HepG2 (cell line): Measurements from ENCODE around the gene KLKB1. TPM values are rescaled to one million over a fixed set of nuclear protein-coding genes. Genes with fewer than 3 reads are reported as not detected.

Experiments
- ATAC-seq: fragments of 200-7000 bp; cut with Tn5 transposase; 3 replicates; pipeline ENCODE4 v1.9.1; 2020; ENCODE audit warnings: mild to moderate bottlenecking, moderate library complexity
- BruUV-seq: library from RNA; stranded (reverse); fragments of 400-500 nt; replicated peaks from 2 replicates; lab custom pipeline; 2021; lab: Mats Ljungman, UMichigan
- CTCF ChIA-PET: fragments of 300-600 bp; formaldehyde crosslinking; extraction: SDS; loops from one replicate; lab custom pipeline; 2021; ENCODE audit warnings: low total read pairs, inconsistent platforms, low intra/inter-chr PET ratio; lab: Yijun Ruan, JAX
- POLR2A ChIA-PET: fragments of 350-600 bp; sonication (Branson Sonifier 250); formaldehyde crosslinking; loops from one replicate; lab custom pipeline; 2020; ENCODE audit warnings: antibody characterized with exemption, inconsistent platforms; lab: Yijun Ruan, JAX
- DNase-seq: peaks from one replicate; pipeline ENCODE4 v3.0.0-alpha.2; 2015; ENCODE audit warnings: low spot score
- FAIRE-seq: peaks from 3 replicates; lab custom pipeline; 2011; peaks lifted over from hg19 to GRCh38; lab: Jason Lieb, UNC
- H2AFZ ChIP-seq: one replicate; pipeline ENCODE4 v1.6.1; 2011; ENCODE audit warnings: low read length, inconsistent platforms
- H3K27ac ChIP-seq: fragments of 300-600 bp; 3 replicates; pipeline ENCODE4 v1.8.0; 2011; ENCODE audit warnings: mixed run types, mild to moderate bottlenecking, mixed read lengths, low read length, inconsistent platforms; ENCODE audit not compliant: insufficient read depth; ENCODE audit errors: extremely low read length
- H3K27me3 ChIP-seq, 2 experiments: fragments of 200-600 bp in 1 of 2; 2 replicates in 1 of 2; 3 replicates in 1 of 2; pipeline versions ENCODE4 v1.6.0 to v1.8.0; 2011; ENCODE audit warnings: low read length in 2 of 2, mild to moderate bottlenecking in 2 of 2, moderate library complexity in 2 of 2, inconsistent platforms in 1 of 2; ENCODE audit not compliant: insufficient read depth in 2 of 2, control insufficient read depth in 1 of 2
- H3K36me3 ChIP-seq, 2 experiments: fragments of 200-600 bp in 1 of 2; replicated peaks in 1 of 2; 2 replicates in 1 of 2; 3 replicates in 1 of 2; pipeline versions ENCODE4 v1.5.1 to v1.8.0; 2011; ENCODE audit warnings: low read length in 2 of 2, inconsistent platforms in 1 of 2; ENCODE audit not compliant: insufficient read depth in 2 of 2, control insufficient read depth in 1 of 2
- H3K4me1 ChIP-seq: 2 replicates; pipeline ENCODE4 v1.5.1; 2012; ENCODE audit warnings: low read length, inconsistent platforms; ENCODE audit not compliant: insufficient read depth
- H3K4me2 ChIP-seq: 2 replicates; pipeline ENCODE4 v1.6.0; 2011; ENCODE audit warnings: low read depth, low read length, inconsistent platforms
- H3K4me3 ChIP-seq, 3 experiments: fragments of 200-600 bp in 1 of 3; sonication (generic), shearing (Covaris generic) in 1 of 3; replicated peaks in 1 of 3; 2 replicates each; pipeline ENCODE4 v1.5.1; 2011 to 2016; ENCODE audit warnings: low read length in 3 of 3, inconsistent platforms in 2 of 3, low read depth in 2 of 3, mild to moderate bottlenecking in 2 of 3, control low read depth in 1 of 3, mixed read lengths in 1 of 3; ENCODE audit not compliant: insufficient read depth in 1 of 3
- H3K79me2 ChIP-seq: one replicate; pipeline ENCODE4 v1.6.1; 2011; ENCODE audit warnings: low read length, inconsistent platforms; ENCODE audit not compliant: insufficient read depth
- H3K9ac ChIP-seq: 2 replicates; pipeline ENCODE4 v1.6.0; 2011; ENCODE audit warnings: mild to moderate bottlenecking, low read depth, low read length, inconsistent platforms; ENCODE audit not compliant: insufficient read depth
- H3K9me3 ChIP-seq: 2 replicates; pipeline ENCODE4 v1.5.1; 2012; ENCODE audit warnings: mild to moderate bottlenecking, low read length
- H4K20me1 ChIP-seq: 2 replicates; pipeline ENCODE4 v1.6.0; 2011; ENCODE audit warnings: inconsistent platforms, mild to moderate bottlenecking, low read length, moderate library complexity; ENCODE audit not compliant: insufficient read depth
- EZH2 ChIP-seq: conservative IDR thresholded peaks from 2 replicates; pipeline ENCODE4 v1.6.1; 2012; ENCODE audit warnings: mild to moderate bottlenecking, low read depth, low read length, moderate library complexity
- RAD21 ChIP-seq: fragments of 450-650 bp; formaldehyde crosslinking; IDR thresholded peaks from 2 replicates; pipeline ENCODE4 v1.5.0; 2020; ENCODE audit warnings: mild to moderate bottlenecking
- SMC3 ChIP-seq: IDR thresholded peaks from 2 replicates; pipeline ENCODE4 v1.6.1; 2011; ENCODE audit warnings: low read length, improper control_type of control experiment
- STAG1 ChIP-seq: sonication (generic); formaldehyde crosslinking; IDR thresholded peaks from 2 replicates; pipeline ENCODE4 v1.4.0; 2020; ENCODE audit warnings: missing genetic modification reagents
- ZNF564 ChIP-seq: sonication (generic); formaldehyde crosslinking; IDR thresholded peaks from 2 replicates; pipeline ENCODE4 v1.8.1; 2023; ENCODE audit warnings: mild to moderate bottlenecking, missing genetic modification reagents
- ZNF570 ChIP-seq: sonication (generic); formaldehyde crosslinking; IDR thresholded peaks from 2 replicates; pipeline ENCODE4 v1.4.0; 2020; ENCODE audit warnings: mild to moderate bottlenecking, missing genetic modification reagents, borderline replicate concordance
- ZNF850 ChIP-seq: sonication (generic); formaldehyde crosslinking; conservative IDR thresholded peaks from 2 replicates; pipeline ENCODE4 v1.9.0; 2021; ENCODE audit warnings: mild to moderate bottlenecking, missing genetic modification reagents
- WGBS: methylation state at CpG from one replicate; pipeline ENCODE4 v1.1.6; 2017; ENCODE audit warnings: low lambda C conversion rate; 5-methylcytosine and 5-hydroxymethylcytosine counted together
- in situ Hi-C: cut with HindIII; loops from 2 replicates; pipeline ENCODE4 v1.10.0; 2017; ENCODE audit warnings: low pct_unique_long_range_greater_than_20kb; ENCODE audit not compliant: extremely low pct_ligation_motif_present
- intact Hi-C: fragments of 100-400 bp; cut with micrococcal nuclease; formaldehyde crosslinking; loops from one replicate; pipeline ENCODE4 v1.10.0; 2022; ENCODE audit not compliant: unreplicated experiment
- polyA plus RNA-seq, 8 experiments: library from polyadenylated mRNA; depleted of rRNA in 3 of 8; stranded (reverse) in 7 of 8; unstranded in 1 of 8; fragments of >200 nt; fragmentation: Illumina TruSeq in 4 of 8; extraction: Trizol in 4 of 8; gene quantifications; 2 replicates each; pipeline versions ENCODE4 v1.2.1 to v1.2.3, GENCODE V29; 2011 to 2016; ENCODE audit warnings: low read depth in 4 of 8, missing spikeins in 1 of 8, mixed read lengths in 1 of 8; ENCODE audit not compliant: insufficient read depth in 1 of 8
- total RNA-seq, 5 experiments: library from RNA; depleted of rRNA; stranded (reverse); fragments of >200 nt; fragmentation: Illumina TruSeq; extraction: Trizol; gene quantifications; 2 replicates each; pipeline ENCODE4 v1.2.3, GENCODE V29; 2016; ENCODE audit warnings: low read depth in 1 of 5
- TF ChIP-seq, protein P1 (sequence below): IDR thresholded peaks from 2 replicates; pipeline ENCODE4 v1.6.1; 2012; ENCODE audit warnings: inconsistent platforms
- TF ChIP-seq, protein P2 (sequence below): sonication (generic); formaldehyde crosslinking; IDR thresholded peaks from 2 replicates; pipeline ENCODE4 v1.5.0; 2020; ENCODE audit warnings: mild to moderate bottlenecking, missing genetic modification reagents, moderate library complexity
- TF ChIP-seq, protein P3 (sequence below): sonication (generic); formaldehyde crosslinking; IDR thresholded peaks from 2 replicates; pipeline ENCODE4 v1.4.0; 2020; ENCODE audit warnings: mild to moderate bottlenecking, missing genetic modification reagents
- TF ChIP-seq, protein P4 (sequence below): sonication (generic); formaldehyde crosslinking; IDR thresholded peaks from 2 replicates; pipeline ENCODE4 v1.5.0; 2020; ENCODE audit warnings: missing genetic modification reagents

Gene KLKB1
- total and polyA plus RNA-seq, 2 of the 13 experiments (the other 11 are each of a cell fraction or from before 2014, with no cell fraction given), result 0.26 to 0.49 TPM

DNA sequence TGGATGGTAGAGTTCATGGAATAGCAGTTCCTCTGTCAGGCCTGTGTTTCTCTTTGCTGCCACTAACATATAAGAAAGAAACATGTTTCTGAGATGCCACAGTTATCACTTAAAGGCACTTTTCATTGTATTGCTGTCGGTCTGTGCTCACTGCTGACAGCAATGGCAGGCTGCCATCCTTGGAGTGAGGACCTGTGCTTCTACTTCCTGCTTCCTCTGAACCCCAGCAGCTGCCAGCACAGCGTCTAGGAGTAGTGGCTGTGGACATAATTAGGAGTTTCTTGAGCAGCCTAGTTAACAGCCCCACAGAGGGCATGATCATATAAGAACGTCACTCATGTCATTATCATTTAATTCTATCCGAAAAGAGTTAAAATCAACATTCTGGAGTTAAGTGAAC is 69.2 kb downstream of the KLKB1 start:
- Histone ChIP-seq H3K79me2 (no peaks in the 10 kb centered on the region), H3K27ac (no peak overlapping the region), H3K4me1 (peaks cover 6% of the 10 kb centered on the region; the same call in 1 of the 2 replicates), H3K27me3 (peaks cover 0 to 9% of the 10 kb centered on the region in 2 experiments; a peak in 1 of 5 replicates), H3K9ac (no peak overlapping the region), H4K20me1 (no peaks in the 10 kb centered on the region), H2AFZ (peak overlapping the region; percentile 45), H3K4me2 (peak overlapping the region; percentile 52), H3K36me3 (no peaks in the 10 kb centered on the region), H3K4me3 (no peak overlapping the region), H3K9me3 (no peaks in the 10 kb centered on the region)
- BruUV-seq, result no TSS peak
- FAIRE-seq (no peak), ATAC-seq (no peak), DNase-seq (no peak)
- in situ Hi-C loops, result no loop called here
- TF ChIP-seq, protein P1, sequence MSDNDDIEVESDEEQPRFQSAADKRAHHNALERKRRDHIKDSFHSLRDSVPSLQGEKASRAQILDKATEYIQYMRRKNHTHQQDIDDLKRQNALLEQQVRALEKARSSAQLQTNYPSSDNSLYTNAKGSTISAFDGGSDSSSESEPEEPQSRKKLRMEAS, result no peak
- TF ChIP-seq ZNF850 (CRISPR knock-in tag), result no peak
- POLR2A ChIA-PET, result no interaction called here
- CTCF ChIA-PET, result interaction anchor here (2.1 kb wide), 1 partner anchor 291 kb away, joined by 20 read pairs; no protein-coding TSS in a partner anchor
- intact Hi-C loops, result loop anchor here (10.0 kb wide), 1 partner anchor 428 kb away; the partner anchor contains the start of gene FAT1
- WGBS, result 46% methylated on average over 4 of the region's 4 CpGs

DNA sequence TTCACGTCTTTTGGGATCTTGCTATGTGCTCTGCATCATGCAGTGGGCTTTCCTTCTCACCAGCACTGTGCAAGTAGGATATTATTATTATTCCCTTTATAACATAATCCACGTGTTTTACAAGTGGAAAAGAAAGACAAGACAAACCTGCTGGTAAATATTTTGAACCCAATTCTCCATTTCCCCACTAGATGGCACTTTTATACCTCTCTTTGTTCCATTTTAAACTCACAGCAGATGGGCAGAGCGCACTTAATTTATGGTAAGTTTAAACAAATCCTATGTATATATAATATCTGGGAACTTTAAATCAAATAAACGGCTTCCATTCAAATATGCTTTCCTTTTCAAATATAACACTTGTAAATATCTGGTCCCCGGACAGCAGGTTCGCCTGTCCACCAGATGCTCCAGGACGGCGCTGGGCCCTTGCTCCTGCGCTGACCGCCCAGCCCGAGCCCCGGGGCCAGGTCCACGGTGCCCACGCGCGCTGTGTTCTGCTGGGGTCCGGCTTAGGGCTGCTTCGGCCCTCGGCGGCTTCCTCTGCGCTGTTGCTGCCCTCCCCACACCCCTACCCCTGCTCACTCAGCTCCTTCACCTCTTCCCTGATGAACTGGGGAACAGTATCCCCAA is 69.8 kb downstream of the KLKB1 start:
- DNase-seq (peak; percentile 32), FAIRE-seq (peak; percentile 67), ATAC-seq (peak; percentile 24; the same call in 2 of the 3 replicates)
- TF ChIP-seq ZNF570 (CRISPR knock-in tag) (no peak), STAG1 (CRISPR knock-in tag) (peak; percentile 83), RAD21 (CRISPR knock-in tag) (peak; percentile 55; the same call in 1 of the 2 replicates), SMC3 (peak; percentile 71; the same call in 1 of the 2 replicates), ZNF564 (CRISPR knock-in tag) (no peak), EZH2 (no peak)
- TF ChIP-seq, protein P2, sequence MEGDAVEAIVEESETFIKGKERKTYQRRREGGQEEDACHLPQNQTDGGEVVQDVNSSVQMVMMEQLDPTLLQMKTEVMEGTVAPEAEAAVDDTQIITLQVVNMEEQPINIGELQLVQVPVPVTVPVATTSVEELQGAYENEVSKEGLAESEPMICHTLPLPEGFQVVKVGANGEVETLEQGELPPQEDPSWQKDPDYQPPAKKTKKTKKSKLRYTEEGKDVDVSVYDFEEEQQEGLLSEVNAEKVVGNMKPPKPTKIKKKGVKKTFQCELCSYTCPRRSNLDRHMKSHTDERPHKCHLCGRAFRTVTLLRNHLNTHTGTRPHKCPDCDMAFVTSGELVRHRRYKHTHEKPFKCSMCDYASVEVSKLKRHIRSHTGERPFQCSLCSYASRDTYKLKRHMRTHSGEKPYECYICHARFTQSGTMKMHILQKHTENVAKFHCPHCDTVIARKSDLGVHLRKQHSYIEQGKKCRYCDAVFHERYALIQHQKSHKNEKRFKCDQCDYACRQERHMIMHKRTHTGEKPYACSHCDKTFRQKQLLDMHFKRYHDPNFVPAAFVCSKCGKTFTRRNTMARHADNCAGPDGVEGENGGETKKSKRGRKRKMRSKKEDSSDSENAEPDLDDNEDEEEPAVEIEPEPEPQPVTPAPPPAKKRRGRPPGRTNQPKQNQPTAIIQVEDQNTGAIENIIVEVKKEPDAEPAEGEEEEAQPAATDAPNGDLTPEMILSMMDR (CRISPR knock-in tag), result peak; percentile 71
- TF ChIP-seq, protein P3, sequence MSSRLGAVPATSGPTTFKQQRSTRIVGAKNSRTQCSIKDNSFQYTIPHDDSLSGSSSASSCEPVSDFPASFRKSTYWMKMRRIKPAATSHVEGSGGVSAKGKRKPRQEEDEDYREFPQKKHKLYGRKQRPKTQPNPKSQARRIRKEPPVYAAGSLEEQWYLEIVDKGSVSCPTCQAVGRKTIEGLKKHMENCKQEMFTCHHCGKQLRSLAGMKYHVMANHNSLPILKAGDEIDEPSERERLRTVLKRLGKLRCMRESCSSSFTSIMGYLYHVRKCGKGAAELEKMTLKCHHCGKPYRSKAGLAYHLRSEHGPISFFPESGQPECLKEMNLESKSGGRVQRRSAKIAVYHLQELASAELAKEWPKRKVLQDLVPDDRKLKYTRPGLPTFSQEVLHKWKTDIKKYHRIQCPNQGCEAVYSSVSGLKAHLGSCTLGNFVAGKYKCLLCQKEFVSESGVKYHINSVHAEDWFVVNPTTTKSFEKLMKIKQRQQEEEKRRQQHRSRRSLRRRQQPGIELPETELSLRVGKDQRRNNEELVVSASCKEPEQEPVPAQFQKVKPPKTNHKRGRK (CRISPR knock-in tag), result no peak
- TF ChIP-seq, protein P4, sequence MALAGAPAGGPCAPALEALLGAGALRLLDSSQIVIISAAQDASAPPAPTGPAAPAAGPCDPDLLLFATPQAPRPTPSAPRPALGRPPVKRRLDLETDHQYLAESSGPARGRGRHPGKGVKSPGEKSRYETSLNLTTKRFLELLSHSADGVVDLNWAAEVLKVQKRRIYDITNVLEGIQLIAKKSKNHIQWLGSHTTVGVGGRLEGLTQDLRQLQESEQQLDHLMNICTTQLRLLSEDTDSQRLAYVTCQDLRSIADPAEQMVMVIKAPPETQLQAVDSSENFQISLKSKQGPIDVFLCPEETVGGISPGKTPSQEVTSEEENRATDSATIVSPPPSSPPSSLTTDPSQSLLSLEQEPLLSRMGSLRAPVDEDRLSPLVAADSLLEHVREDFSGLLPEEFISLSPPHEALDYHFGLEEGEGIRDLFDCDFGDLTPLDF (CRISPR knock-in tag), result no peak
- in situ Hi-C loops (no loop called here), intact Hi-C loops (loop anchor here (1.0 to 10.0 kb wide), 3 partner anchors 257 to 428 kb away; partner anchors contain the start of gene FAT1)
- no peak overlapping the region for H2AFZ ChIP-seq
- H3K4me2 ChIP-seq, result no peak overlapping the region
- no peak overlapping the region for H3K4me3 ChIP-seq
- H3K27ac ChIP-seq, result no peak overlapping the region
- CTCF ChIA-PET, result interaction anchor here (2.1 kb wide), 1 partner anchor 290 kb away, joined by 20 read pairs; no protein-coding TSS in a partner anchor
- POLR2A ChIA-PET, result interaction anchor here (1.6 kb wide), 1 partner anchor 32 kb away, joined by 3 read pairs; no protein-coding TSS in a partner anchor
- BruUV-seq, result no TSS peak
- H3K9me3 ChIP-seq, result no peaks in the 10 kb centered on the region
- 34% methylated on average over 19 of the region's 21 CpGs for WGBS
- H3K79me2 ChIP-seq, result no peaks in the 10 kb centered on the region
- peaks cover 6% of the 10 kb centered on the region; the same call in 1 of the 2 replicates for H3K4me1 ChIP-seq
- H3K27me3 ChIP-seq, result peaks cover 0 to 9% of the 10 kb centered on the region in 2 experiments; a peak in 1 of 5 replicates
- no peak overlapping the region for H3K9ac ChIP-seq
- no peaks in the 10 kb centered on the region for H4K20me1 ChIP-seq
- H3K36me3 ChIP-seq, result no peaks in the 10 kb centered on the region
